ENCODE measurements around the gene GRIA2.

Gene GRIA2

DNA sequence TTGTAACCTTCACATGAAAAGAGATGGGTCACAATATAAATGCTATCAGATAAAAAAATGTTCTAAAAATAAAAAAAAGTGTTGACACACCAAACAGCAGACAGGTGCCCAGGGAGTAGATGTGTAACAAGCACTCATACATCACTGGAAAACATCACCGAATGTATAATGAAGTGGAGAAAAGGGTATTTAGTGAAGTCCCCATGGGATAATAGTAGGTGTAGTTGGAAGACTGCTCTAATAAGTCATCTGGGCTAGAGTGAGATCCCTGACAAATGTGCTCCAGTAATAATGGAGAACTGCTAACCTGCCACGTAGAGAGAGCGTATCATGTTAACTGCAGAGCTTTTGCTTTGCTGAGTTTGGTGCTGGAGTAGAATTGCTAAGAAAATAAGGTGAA lies 152.0 kb downstream of the GRIA2 start:
- no peak for DNase-seq (ENCODE audit: low read depth in 2 of 2)

DNA sequence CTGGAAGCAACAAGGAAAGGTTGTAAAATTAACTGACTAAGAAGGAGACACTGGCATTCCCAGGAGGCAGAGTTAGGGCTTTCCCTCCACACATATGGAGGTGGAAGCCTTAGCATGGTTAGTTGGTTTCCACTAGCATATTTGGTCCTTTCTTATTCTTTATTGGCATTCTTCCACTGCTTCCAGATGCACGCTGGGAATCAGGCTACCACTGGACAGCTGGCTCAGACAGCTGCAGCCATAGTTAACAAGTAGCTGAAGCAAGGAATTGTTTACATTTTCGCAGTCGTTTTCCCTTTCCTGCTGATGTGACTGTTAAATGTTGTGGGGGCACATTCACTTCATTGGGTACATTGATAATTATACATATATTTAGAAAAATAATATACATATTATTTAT lies 169.2 kb downstream of the GRIA2 start:
- DNase-seq (ENCODE audit: low read depth in 2 of 2), result no peak

DNA sequence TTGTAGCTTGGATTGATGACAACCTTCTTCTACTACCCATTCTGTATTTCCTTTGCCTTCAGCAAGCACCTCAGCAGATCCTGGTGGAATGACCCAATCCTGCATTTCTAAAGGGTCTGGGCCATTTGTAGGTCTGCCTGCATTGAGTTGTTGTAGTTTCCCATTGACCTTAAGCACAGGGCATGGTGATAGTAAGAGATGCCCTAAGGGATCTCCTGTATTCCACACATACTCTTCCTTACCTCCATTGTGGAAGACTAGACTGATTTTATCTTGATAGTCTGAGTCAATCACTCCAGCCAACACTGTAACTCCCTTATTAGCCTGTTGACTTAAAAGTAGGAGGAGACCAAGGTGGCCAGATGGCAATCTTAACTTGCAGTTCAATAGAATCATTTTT lies 184.5 kb downstream of the GRIA2 start:
- DNase-seq (ENCODE audit: low read depth in 2 of 2), result no peak
